Stimulated activated CD8-positive, alpha-beta memory T cell treated with anti-CD3 and anti-CD28 coated beads, Interleukin-12 subunit alpha, Interleukin-12 subunit beta, amount 100 ng/mL, for 24 hours (primary cell): Measurements from ENCODE around the gene SMARCB1.

ENCODE experiments used
- DNase-seq: peaks from one replicate; pipeline ENCODE4 v3.0.0-alpha.2; 2020; ENCODE audit errors: extremely low read depth

The SMARCB1 gene

DNA sequence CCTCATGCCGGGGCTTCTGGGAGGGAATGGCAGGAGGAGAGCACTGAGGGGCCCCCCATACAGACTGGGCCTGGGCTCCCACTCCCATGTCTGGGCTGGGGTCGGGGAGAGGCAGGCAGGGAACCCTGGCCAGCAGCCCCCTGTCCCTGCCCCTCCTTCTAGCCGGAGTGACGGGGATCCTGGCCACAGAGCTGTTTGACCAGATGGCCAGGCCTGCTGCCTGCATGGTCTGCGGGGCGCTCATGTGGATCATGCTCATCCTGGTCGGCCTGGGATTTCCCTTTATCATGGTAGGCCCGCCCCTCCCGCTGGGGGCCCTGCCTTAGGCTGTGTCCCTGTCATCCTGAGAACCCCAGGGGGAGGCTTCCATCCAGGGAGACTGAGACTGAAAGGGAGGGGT, 97.4 kb downstream of the SMARCB1 start:
- no peak for DNase-seq
